PC-3 (cell line): ENCODE data around the gene ETV6.

Source experiments
- EZH2 ChIP-seq: fragments of 300-600 bp; sonication (generic); IDR thresholded peaks from one replicate; pipeline ENCODE4 v1.6.1; 2017; ENCODE audit warnings: antibody characterized with exemption, mild to moderate bottlenecking, low read length; ENCODE audit not compliant: unreplicated experiment
- EZH2phosphoT487 ChIP-seq: fragments of 300-600 bp; sonication (generic); IDR thresholded peaks from 2 replicates; pipeline ENCODE4 v1.6.1; 2018; ENCODE audit warnings: mild to moderate bottlenecking, antibody characterized with exemption, low read length, borderline replicate concordance
- TF ChIP-seq, protein P1 (sequence below): fragments of 300-600 bp; sonication (generic); conservative IDR thresholded peaks from 2 replicates; pipeline ENCODE4 v1.5.1; 2017; ENCODE audit warnings: antibody characterized with exemption, low read depth, mild to moderate bottlenecking, low read length

DNA sequence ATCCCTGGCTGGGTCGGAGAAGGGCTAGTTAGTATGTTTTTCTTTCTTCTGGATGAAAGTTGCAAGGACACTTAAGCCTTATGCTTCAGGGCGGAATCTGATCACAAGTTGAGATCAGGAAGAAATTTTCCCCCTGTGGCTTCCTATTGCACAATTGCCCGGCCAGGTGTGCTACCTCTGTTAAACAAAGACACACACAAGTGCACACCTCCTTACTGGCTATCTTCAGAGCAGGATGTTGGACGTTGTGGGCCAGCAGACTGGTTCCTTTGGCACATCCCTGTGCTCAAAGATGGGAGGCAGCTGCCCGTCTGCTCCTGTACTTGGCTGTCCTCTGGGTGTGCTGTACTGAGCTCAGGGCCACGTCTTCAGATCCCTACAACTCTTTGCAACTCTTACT is 19.1 kb downstream of the ETV6 start:
- TF ChIP-seq, protein P1, sequence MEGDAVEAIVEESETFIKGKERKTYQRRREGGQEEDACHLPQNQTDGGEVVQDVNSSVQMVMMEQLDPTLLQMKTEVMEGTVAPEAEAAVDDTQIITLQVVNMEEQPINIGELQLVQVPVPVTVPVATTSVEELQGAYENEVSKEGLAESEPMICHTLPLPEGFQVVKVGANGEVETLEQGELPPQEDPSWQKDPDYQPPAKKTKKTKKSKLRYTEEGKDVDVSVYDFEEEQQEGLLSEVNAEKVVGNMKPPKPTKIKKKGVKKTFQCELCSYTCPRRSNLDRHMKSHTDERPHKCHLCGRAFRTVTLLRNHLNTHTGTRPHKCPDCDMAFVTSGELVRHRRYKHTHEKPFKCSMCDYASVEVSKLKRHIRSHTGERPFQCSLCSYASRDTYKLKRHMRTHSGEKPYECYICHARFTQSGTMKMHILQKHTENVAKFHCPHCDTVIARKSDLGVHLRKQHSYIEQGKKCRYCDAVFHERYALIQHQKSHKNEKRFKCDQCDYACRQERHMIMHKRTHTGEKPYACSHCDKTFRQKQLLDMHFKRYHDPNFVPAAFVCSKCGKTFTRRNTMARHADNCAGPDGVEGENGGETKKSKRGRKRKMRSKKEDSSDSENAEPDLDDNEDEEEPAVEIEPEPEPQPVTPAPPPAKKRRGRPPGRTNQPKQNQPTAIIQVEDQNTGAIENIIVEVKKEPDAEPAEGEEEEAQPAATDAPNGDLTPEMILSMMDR: no peak
- no peak for TF ChIP-seq EZH2phosphoT487
- no peak for TF ChIP-seq EZH2
